Hematopoietic multipotent progenitor cell treated with erythropoietin and hydrocortisone succinate and interleukin-3 and kit ligand, for 4 days (in vitro differentiated cells): ENCODE results near the gene SGSM1.

Source experiments
- DNase-seq: peaks from one replicate; pipeline ENCODE4 v3.0.0-alpha.2; 2015

The SGSM1 gene

GRCh38 chr22:24845041-24845898, 39.3 kb downstream of the SGSM1 start:
- DNase-seq: peak; percentile 47

- no peak for DNase-seq
Observed at GRCh38 chr22:24847490-24847889, 41.5 kb downstream of the SGSM1 start.

- DNase-seq: no peak
Observed at GRCh38 chr22:24848559-24849168, 42.7 kb downstream of the SGSM1 start.

GRCh38 chr22:24855794-24856193, 49.8 kb downstream of the SGSM1 start:
- no peak for DNase-seq

GRCh38 chr22:24857576-24857975, 51.6 kb downstream of the SGSM1 start:
- DNase-seq: no peak

- no peak for DNase-seq
Observed at GRCh38 chr22:24859587-24859986, 53.6 kb downstream of the SGSM1 start.

- no peak for DNase-seq
Observed at GRCh38 chr22:24865508-24865907, 59.5 kb downstream of the SGSM1 start.

- DNase-seq: no peak
Observed at GRCh38 chr22:24867323-24868022, 61.5 kb downstream of the SGSM1 start.

GRCh38 chr22:24868979-24869378, 63.0 kb downstream of the SGSM1 start:
- DNase-seq: no peak

GRCh38 chr22:24871611-24872205, 65.7 kb downstream of the SGSM1 start:
- DNase-seq: peak; percentile 40

- DNase-seq: no peak
Observed at GRCh38 chr22:24873226-24873625, 67.2 kb downstream of the SGSM1 start.

GRCh38 chr22:24875862-24876506, 70.0 kb downstream of the SGSM1 start:
- DNase-seq: peak; percentile 70

GRCh38 chr22:24876700-24877099, 70.7 kb downstream of the SGSM1 start:
- DNase-seq: no peak

GRCh38 chr22:24878969-24879368, 73.0 kb downstream of the SGSM1 start:
- no peak for DNase-seq

GRCh38 chr22:24883432-24883831, 77.4 kb downstream of the SGSM1 start:
- peak; percentile 44 for DNase-seq

- DNase-seq: no peak
Observed at GRCh38 chr22:24887260-24887659, 81.2 kb downstream of the SGSM1 start.

GRCh38 chr22:24893341-24894070, 87.5 kb downstream of the SGSM1 start:
- no peak for DNase-seq

GRCh38 chr22:24894220-24894975, 88.4 kb downstream of the SGSM1 start:
- DNase-seq: peak; percentile 8

- peak; percentile 19 for DNase-seq
Observed at GRCh38 chr22:24894998-24895397, 89.0 kb downstream of the SGSM1 start.

GRCh38 chr22:24901448-24901847, 95.4 kb downstream of the SGSM1 start:
- DNase-seq: no peak

- DNase-seq: no peak
Observed at GRCh38 chr22:24905909-24906308, 99.9 kb downstream of the SGSM1 start.
